Tibial nerve (tissue), 4 donors: ENCODE results near the gene SLC35G2. TPM values are rescaled to one million over a fixed set of nuclear protein-coding genes. Genes with fewer than 3 reads are reported as not detected.
A peak's percentile ranks its signal among the peaks of the same experiment; 100 is the strongest.
"Not testable (repeated sequence)": the region's sequence is repeated elsewhere in the genome, so short reads cannot be mapped to it uniquely, and the experiment has no call there.

Experiments
- DNase-seq, 2 donors: peaks; one replicate each; pipeline ENCODE4 v3.0.0-alpha.2; 2019; ENCODE audit warnings: low spot score in 2 of 2
- H3K27ac ChIP-seq, 4 donors: fragments of 200-600 bp; sonication (generic) in 3 of 4; one replicate each; pipeline ENCODE4 v1.5.1; 2017 to 2019; ENCODE audit warnings: mild to moderate bottlenecking in 1 of 4
- H3K27me3 ChIP-seq, 2 donors: fragments of 200-600 bp; sonication (generic) in 1 of 2; one replicate each; pipeline versions ENCODE4 v1.5.1 to v1.6.0; 2017 to 2019
- H3K36me3 ChIP-seq, 3 donors: fragments of 200-600 bp; sonication (generic); one replicate each; pipeline ENCODE4 v1.5.1; 2018 to 2019
- H3K4me1 ChIP-seq, 4 donors: fragments of 200-600 bp; sonication (generic) in 3 of 4; one replicate each; pipeline ENCODE4 v1.5.1; 2017 to 2019
- H3K4me3 ChIP-seq, 4 donors: fragments of 200-600 bp; sonication (generic) in 3 of 4; one replicate each; pipeline ENCODE4 v1.5.1; 2017 to 2019; ENCODE audit warnings: mild to moderate bottlenecking in 1 of 4, moderate library complexity in 1 of 4
- H3K9me3 ChIP-seq, 4 donors: fragments of 200-600 bp; sonication (generic) in 3 of 4; one replicate each; pipeline ENCODE4 v1.5.1; 2017 to 2019
- EP300 ChIP-seq, 2 donors: sonication (generic); formaldehyde crosslinking; IDR thresholded peaks; one replicate each; pipeline ENCODE4 v1.6.1; 2017; ENCODE audit warnings: antibody characterized with exemption in 2 of 2, mild to moderate bottlenecking in 1 of 2
- POLR2A ChIP-seq, 2 donors: fragments of 450-650 bp; IDR thresholded peaks; one replicate each; pipeline ENCODE4 v1.6.1; 2017; ENCODE audit warnings: antibody characterized with exemption in 2 of 2, mild to moderate bottlenecking in 2 of 2, moderate library complexity in 2 of 2
- WGBS, 2 donors: methylation state at CpG; one replicate each; pipeline ENCODE4 v1.1.5; 2018; 5-methylcytosine and 5-hydroxymethylcytosine counted together
- total RNA-seq, 4 donors: library from RNA; depleted of rRNA; stranded (reverse); fragments of >200 nt; gene quantifications; one replicate each; pipeline ENCODE4 v1.1.0, GENCODE V29; 2016
- TF ChIP-seq, protein P1 (sequence below), 5 experiments: fragments of 200-600 bp in 3 of 5; fragments of 450-650 bp in 2 of 5; sonication (generic) in 3 of 5; IDR thresholded peaks; one replicate each; pipeline ENCODE4 v1.5.1; 2016 to 2019; ENCODE audit warnings: antibody characterized with exemption in 5 of 5, mild to moderate bottlenecking in 3 of 5, moderate library complexity in 2 of 5

SLC35G2 gene
- total RNA-seq, 4 donors from 2014 or later: 4.2 to 12.2 (median 6.6) TPM

GRCh38 chr3:136898549-136898948, 79.6 kb downstream of the SLC35G2 start:
- no peak for DNase-seq
- peak in 1 of 2 donors; percentile 15 for TF ChIP-seq EP300 (IDR thresholded peaks at IDR 0.05)
- TF ChIP-seq, protein P1, sequence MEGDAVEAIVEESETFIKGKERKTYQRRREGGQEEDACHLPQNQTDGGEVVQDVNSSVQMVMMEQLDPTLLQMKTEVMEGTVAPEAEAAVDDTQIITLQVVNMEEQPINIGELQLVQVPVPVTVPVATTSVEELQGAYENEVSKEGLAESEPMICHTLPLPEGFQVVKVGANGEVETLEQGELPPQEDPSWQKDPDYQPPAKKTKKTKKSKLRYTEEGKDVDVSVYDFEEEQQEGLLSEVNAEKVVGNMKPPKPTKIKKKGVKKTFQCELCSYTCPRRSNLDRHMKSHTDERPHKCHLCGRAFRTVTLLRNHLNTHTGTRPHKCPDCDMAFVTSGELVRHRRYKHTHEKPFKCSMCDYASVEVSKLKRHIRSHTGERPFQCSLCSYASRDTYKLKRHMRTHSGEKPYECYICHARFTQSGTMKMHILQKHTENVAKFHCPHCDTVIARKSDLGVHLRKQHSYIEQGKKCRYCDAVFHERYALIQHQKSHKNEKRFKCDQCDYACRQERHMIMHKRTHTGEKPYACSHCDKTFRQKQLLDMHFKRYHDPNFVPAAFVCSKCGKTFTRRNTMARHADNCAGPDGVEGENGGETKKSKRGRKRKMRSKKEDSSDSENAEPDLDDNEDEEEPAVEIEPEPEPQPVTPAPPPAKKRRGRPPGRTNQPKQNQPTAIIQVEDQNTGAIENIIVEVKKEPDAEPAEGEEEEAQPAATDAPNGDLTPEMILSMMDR (IDR thresholded peaks at IDR 0.05): no peak
- no peak for TF ChIP-seq POLR2A (IDR thresholded peaks at IDR 0.05)
- 62 to 67% methylated on average over 4 of the region's 4 CpGs for WGBS, 2 donors

DNA sequence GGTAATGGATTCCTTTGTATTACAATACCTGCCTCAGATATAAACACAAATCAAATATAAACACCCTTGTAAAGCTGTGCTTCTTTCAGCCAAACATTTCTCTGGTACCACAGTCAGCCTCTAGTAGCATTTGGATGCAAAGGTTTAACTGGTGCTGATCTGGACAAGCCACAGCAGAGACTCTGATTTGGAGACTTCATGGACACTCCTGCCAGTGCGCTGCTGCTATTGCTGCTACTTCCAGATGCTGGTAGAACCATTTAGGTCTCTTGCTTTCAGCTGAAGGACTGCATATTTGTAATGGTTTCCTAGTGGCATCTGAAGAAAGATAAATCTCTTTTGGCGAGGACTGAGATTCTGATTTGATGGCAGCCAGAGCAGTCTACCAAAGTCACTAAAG, 80.0 kb downstream of the SLC35G2 start:
- DNase-seq: no peak
- no peak overlapping the region for H3K4me3 ChIP-seq
- H3K36me3 ChIP-seq: peaks cover 0 to 22% (median 0%) of the 10 kb centered on the region in 3 donors
- H3K27ac ChIP-seq: peak overlapping the region in 3 of 4 donors; percentile 2 to 33 (median 8)
- 89 to 96% methylated on average over 2 of the region's 2 CpGs for WGBS, 2 donors
- peaks cover 0 to 25% (median 4%) of the 10 kb centered on the region in 4 donors for H3K9me3 ChIP-seq
- peaks cover 0 to 21% (median 3%) of the 10 kb centered on the region in 4 donors for H3K4me1 ChIP-seq
- no peaks in the 10 kb centered on the region for H3K27me3 ChIP-seq
- TF ChIP-seq POLR2A (IDR thresholded peaks at IDR 0.05) (no peak), EP300 (IDR thresholded peaks at IDR 0.05) (no peak)
- TF ChIP-seq, protein P1 (IDR thresholded peaks at IDR 0.05): no peak

More at GRCh38 chr3:136898549-136898948, 79.6 kb downstream of the SLC35G2 start:
- H3K27me3 ChIP-seq: no peaks in the 10 kb centered on the region
- H3K27ac ChIP-seq: peak overlapping the region in 3 of 4 donors; percentile 2 to 33 (median 2)
- no peak overlapping the region for H3K4me3 ChIP-seq
- peaks cover 0 to 19% (median 0%) of the 10 kb centered on the region in 3 donors for H3K36me3 ChIP-seq
- H3K4me1 ChIP-seq: peaks cover 0 to 25% (median 3%) of the 10 kb centered on the region in 4 donors
- H3K9me3 ChIP-seq: peaks cover 0 to 21% (median 2%) of the 10 kb centered on the region in 4 donors

DNA sequence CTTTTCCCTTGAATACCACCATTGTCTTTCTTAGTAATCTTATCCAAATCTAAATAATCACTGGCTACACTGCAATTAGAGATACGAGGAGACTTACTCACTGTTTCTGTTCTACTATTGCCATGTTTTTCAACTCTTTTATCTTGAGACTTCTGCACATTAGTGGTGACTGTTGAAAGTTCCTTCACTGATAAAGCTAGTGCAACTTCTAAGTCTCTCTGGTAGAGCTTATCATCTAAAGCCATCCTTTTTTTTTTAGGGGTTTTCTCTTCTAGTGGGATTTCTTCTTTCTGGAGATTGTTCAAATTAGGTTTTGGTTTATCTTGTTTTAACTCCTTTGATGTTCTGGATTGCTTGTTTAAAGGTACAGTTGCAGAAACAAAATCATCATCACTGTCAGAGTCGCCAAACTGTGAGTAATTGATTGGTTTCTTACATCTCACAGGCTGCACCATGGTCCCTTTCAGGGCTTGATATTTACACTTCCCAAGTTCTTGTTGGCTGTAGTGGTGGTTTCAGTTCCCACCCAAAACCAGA, 80.8 kb downstream of the SLC35G2 start:
- TF ChIP-seq, protein P1 (IDR thresholded peaks at IDR 0.05): no peak
- TF ChIP-seq POLR2A (IDR thresholded peaks at IDR 0.05) (no peak), EP300 (IDR thresholded peaks at IDR 0.05) (no peak)
- H3K4me3 ChIP-seq: no peak overlapping the region
- H3K27ac ChIP-seq: peak overlapping the region in 2 of 4 donors; percentile 8 to 23
- H3K4me1 ChIP-seq: peaks cover 0 to 14% (median 3%) of the 10 kb centered on the region in 4 donors
- 70 to 86% methylated on average over 2 of the region's 2 CpGs for WGBS, 2 donors
- H3K9me3 ChIP-seq: peaks cover 0 to 32% (median 8%) of the 10 kb centered on the region in 4 donors
- DNase-seq: no peak
- no peaks in the 10 kb centered on the region for H3K27me3 ChIP-seq
- H3K36me3 ChIP-seq: peaks cover 0 to 28% (median 0%) of the 10 kb centered on the region in 3 donors

GRCh38 chr3:136900694-136901093, 81.8 kb downstream of the SLC35G2 start:
- H3K27me3 ChIP-seq, H3K4me3 ChIP-seq, DNase-seq, H3K27ac ChIP-seq: not testable (repeated sequence)
- Histone ChIP-seq H3K4me1 (peaks cover 0 to 14% (median 3%) of the 10 kb centered on the region in 4 donors), H3K36me3 (peaks cover 0 to 28% (median 0%) of the 10 kb centered on the region in 3 donors), H3K9me3 (peaks cover 0 to 41% (median 12%) of the 10 kb centered on the region in 4 donors)
- WGBS, 2 donors: 71 to 92% methylated on average over 1 of the region's 1 CpG

DNA sequence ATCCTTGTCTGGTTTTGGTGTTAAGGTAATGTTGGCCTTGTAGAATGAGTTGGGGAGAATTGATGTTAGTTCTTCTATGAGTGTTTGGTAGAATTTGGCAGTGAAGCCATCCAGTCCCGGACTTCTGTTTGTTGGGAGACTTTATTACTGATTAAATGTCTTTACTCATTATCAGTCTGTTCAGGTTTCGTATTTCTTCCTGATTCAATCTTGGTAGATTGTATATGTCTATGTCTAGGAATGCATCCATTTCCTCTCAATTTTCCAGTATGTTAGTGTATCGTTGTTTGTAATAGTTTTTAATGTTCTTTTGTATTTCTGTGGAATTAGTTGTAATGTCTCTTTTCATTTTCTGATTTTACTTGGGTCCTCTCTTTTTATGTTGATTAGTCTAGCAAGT, 82.5 kb downstream of the SLC35G2 start:
- TF ChIP-seq EP300 (IDR thresholded peaks at IDR 0.05): no peak
- TF ChIP-seq, protein P1 (IDR thresholded peaks at IDR 0.05): no peak
- no peak for TF ChIP-seq POLR2A (IDR thresholded peaks at IDR 0.05)
- H3K4me3 ChIP-seq: no peak overlapping the region
- peaks cover 0 to 17% (median 3%) of the 10 kb centered on the region in 4 donors for H3K4me1 ChIP-seq
- peaks cover 0 to 28% (median 0%) of the 10 kb centered on the region in 3 donors for H3K36me3 ChIP-seq
- DNase-seq: no peak
- H3K27me3 ChIP-seq: no peaks in the 10 kb centered on the region
- no peak overlapping the region for H3K27ac ChIP-seq
- 92 to 96% methylated on average over 3 of the region's 3 CpGs for WGBS, 2 donors
- H3K9me3 ChIP-seq: peaks cover 0 to 41% (median 12%) of the 10 kb centered on the region in 4 donors

DNA sequence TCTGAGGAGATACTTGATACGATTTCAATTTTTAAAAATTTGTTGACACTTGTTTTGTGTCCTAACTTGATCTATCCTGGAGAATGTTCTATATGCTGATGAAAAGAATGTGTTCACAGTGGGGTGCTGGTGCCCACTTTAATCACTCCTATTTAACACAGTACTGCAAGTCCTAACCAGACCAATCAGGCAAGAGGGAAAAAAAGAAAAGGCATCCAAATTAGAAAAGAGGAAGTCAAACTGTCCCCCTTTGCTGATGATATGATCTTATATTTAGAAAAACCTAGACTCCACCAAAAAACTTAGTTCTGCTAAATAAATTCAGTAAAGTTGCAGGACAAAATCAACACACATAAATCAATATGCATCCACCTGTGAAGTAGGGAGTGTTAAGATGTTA, 83.6 kb downstream of the SLC35G2 start:
- Histone ChIP-seq H3K36me3 (peaks cover 0 to 22% (median 0%) of the 10 kb centered on the region in 3 donors), H3K4me1 (peaks cover 0 to 27% (median 3%) of the 10 kb centered on the region in 4 donors), H3K9me3 (peaks cover 0 to 41% (median 12%) of the 10 kb centered on the region in 4 donors)
- not testable (repeated sequence) for DNase-seq, H3K27ac ChIP-seq, H3K4me3 ChIP-seq, H3K27me3 ChIP-seq
- WGBS, 2 donors: 78 to 97% methylated on average over 1 of the region's 1 CpG
